HepG2 (cell line): Measurements from ENCODE around the gene PSMG1.

ENCODE experiments used
- AGO1 ChIP-seq: fragments of 200-400 bp; formaldehyde crosslinking; IDR thresholded peaks from 2 replicates; pipeline ENCODE4 v1.6.1; 2017; ENCODE audit warnings: mild to moderate bottlenecking, low read depth, low read length, moderate library complexity; ENCODE audit not compliant: poor library complexity, severe bottlenecking
- CREB1 ChIP-seq, 2 experiments: fragments of 450-650 bp in 1 of 2; IDR thresholded peaks; 2 replicates each; pipeline ENCODE4 v1.6.1; 2016 to 2017; ENCODE audit warnings: control low read depth in 1 of 2, mild to moderate bottlenecking in 1 of 2, missing compliant biosample characterization in 1 of 2, missing genetic modification characterization in 1 of 2
- NR2C2 ChIP-seq: sonication (generic); formaldehyde crosslinking; IDR thresholded peaks from 2 replicates; pipeline ENCODE4 v1.4.0; 2020; ENCODE audit warnings: missing genetic modification reagents, mild to moderate bottlenecking, moderate library complexity, borderline replicate concordance
- POLR2AphosphoS5 ChIP-seq: IDR thresholded peaks from 2 replicates; pipeline ENCODE4 v1.6.1; 2012; ENCODE audit warnings: low read depth, low read length
- ZNF572 ChIP-seq: sonication (generic); formaldehyde crosslinking; IDR thresholded peaks from 2 replicates; pipeline ENCODE4 v1.5.1; 2020; ENCODE audit warnings: mild to moderate bottlenecking, missing genetic modification reagents
- ZSCAN20 ChIP-seq: sonication (generic); formaldehyde crosslinking; IDR thresholded peaks from 2 replicates; pipeline ENCODE4 v1.4.0; 2020; ENCODE audit warnings: missing genetic modification reagents, mild to moderate bottlenecking, borderline replicate concordance
- TF ChIP-seq, protein P1 (sequence below): sonication (generic); formaldehyde crosslinking; IDR thresholded peaks from 2 replicates; pipeline ENCODE4 v1.5.0; 2020; ENCODE audit warnings: mild to moderate bottlenecking, missing genetic modification reagents, moderate library complexity
- TF ChIP-seq, protein P2 (sequence below): sonication (generic); formaldehyde crosslinking; conservative IDR thresholded peaks from 2 replicates; pipeline ENCODE4 v1.8.0; 2022; ENCODE audit warnings: mild to moderate bottlenecking, moderate library complexity, missing genetic modification reagents
- TF ChIP-seq, protein P3 (sequence below): sonication (generic); formaldehyde crosslinking; IDR thresholded peaks from 2 replicates; pipeline ENCODE4 v1.8.1; 2023; ENCODE audit warnings: mild to moderate bottlenecking, missing genetic modification reagents

DNA sequence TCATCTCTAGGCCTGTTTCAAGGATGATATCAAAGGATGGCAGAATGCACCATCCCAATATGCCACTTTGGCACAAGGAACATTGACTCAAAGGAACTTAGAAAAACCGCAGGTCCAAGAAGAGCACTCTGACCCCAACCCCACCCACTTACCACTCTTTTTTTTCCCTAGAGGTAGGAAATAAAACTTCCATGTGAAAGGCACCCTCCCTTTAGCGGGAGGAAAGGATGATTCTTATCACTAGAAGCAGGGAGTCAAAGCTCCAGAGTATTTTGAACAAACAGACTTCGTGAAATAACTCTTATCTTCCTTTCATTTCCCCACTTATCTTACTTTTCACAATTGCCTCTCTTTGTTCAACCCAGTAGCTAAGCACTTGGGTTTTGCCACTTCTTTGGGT lies 22.2 kb downstream of the PSMG1 start:
- TF ChIP-seq ZNF572 (no peak), NR2C2 (CRISPR knock-in tag) (no peak), ZSCAN20 (CRISPR knock-in tag) (no peak), AGO1 (no peak), CREB1 (IDR thresholded peaks at IDR 0.05) (no peak), CREB1 (CRISPR knock-in tag; IDR thresholded peaks at IDR 0.05) (no peak), POLR2AphosphoS5 (no peak)
- TF ChIP-seq, protein P1, sequence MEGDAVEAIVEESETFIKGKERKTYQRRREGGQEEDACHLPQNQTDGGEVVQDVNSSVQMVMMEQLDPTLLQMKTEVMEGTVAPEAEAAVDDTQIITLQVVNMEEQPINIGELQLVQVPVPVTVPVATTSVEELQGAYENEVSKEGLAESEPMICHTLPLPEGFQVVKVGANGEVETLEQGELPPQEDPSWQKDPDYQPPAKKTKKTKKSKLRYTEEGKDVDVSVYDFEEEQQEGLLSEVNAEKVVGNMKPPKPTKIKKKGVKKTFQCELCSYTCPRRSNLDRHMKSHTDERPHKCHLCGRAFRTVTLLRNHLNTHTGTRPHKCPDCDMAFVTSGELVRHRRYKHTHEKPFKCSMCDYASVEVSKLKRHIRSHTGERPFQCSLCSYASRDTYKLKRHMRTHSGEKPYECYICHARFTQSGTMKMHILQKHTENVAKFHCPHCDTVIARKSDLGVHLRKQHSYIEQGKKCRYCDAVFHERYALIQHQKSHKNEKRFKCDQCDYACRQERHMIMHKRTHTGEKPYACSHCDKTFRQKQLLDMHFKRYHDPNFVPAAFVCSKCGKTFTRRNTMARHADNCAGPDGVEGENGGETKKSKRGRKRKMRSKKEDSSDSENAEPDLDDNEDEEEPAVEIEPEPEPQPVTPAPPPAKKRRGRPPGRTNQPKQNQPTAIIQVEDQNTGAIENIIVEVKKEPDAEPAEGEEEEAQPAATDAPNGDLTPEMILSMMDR (CRISPR knock-in tag), result no peak
- TF ChIP-seq, protein P2, sequence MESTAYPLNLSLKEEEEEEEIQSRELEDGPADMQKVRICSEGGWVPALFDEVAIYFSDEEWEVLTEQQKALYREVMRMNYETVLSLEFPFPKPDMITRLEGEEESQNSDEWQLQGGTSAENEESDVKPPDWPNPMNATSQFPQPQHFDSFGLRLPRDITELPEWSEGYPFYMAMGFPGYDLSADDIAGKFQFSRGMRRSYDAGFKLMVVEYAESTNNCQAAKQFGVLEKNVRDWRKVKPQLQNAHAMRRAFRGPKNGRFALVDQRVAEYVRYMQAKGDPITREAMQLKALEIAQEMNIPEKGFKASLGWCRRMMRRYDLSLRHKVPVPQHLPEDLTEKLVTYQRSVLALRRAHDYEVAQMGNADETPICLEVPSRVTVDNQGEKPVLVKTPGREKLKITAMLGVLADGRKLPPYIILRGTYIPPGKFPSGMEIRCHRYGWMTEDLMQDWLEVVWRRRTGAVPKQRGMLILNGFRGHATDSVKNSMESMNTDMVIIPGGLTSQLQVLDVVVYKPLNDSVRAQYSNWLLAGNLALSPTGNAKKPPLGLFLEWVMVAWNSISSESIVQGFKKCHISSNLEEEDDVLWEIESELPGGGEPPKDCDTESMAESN (CRISPR knock-in tag), result no peak
- TF ChIP-seq, protein P3, sequence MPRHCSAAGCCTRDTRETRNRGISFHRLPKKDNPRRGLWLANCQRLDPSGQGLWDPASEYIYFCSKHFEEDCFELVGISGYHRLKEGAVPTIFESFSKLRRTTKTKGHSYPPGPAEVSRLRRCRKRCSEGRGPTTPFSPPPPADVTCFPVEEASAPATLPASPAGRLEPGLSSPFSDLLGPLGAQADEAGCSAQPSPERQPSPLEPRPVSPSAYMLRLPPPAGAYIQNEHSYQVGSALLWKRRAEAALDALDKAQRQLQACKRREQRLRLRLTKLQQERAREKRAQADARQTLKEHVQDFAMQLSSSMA (CRISPR knock-in tag), result no peak
